K562 (cell line): ENCODE data around the gene ABHD10. TPM values are rescaled to one million over a fixed set of nuclear protein-coding genes. Genes with fewer than 3 reads are reported as not detected.

Experiments
- HMGXB4 ChIP-seq: sonication (generic); formaldehyde crosslinking; IDR thresholded peaks from 2 replicates; pipeline ENCODE4 v1.8.1; 2023; ENCODE audit warnings: mild to moderate bottlenecking, missing genetic modification reagents
- IRF9 ChIP-seq: fragments of 450-650 bp; IDR thresholded peaks from 2 replicates; pipeline ENCODE4 v1.6.1; 2016; ENCODE audit warnings: missing biosample characterization, missing genetic modification characterization
- MGA ChIP-seq: fragments of 450-650 bp; IDR thresholded peaks from 2 replicates; pipeline ENCODE4 v1.6.1; 2016; ENCODE audit warnings: mild to moderate bottlenecking, moderate library complexity
- ZNF224 ChIP-seq: sonication (generic); formaldehyde crosslinking; IDR thresholded peaks from 2 replicates; pipeline ENCODE4 v1.8.0; 2022; ENCODE audit warnings: mild to moderate bottlenecking, missing genetic modification reagents
- ZNF436 ChIP-seq: fragments of 250-450, 450-650 bp; sonication (Bioruptor Pico); formaldehyde crosslinking; IDR thresholded peaks from 2 replicates; pipeline ENCODE4 v1.7.0; 2020; ENCODE audit warnings: mild to moderate bottlenecking
- polyA plus RNA-seq, 8 experiments: library from polyadenylated mRNA; depleted of rRNA in 4 of 8; stranded (reverse) in 5 of 8; unstranded in 3 of 8; fragments of >200 nt; fragmentation: Nextera tagmentation in 2 of 8; fragmentation: Illumina TruSeq in 1 of 8; extraction: Ambion mirVana in 2 of 8; extraction: Trizol in 1 of 8; gene quantifications; 2 replicates each; pipeline versions ENCODE4 v1.2.1 to v1.2.3, GENCODE V29; 2011 to 2014; ENCODE audit warnings: inconsistent platforms in 1 of 8, missing spikeins in 1 of 8
- total RNA-seq, 7 experiments: library from RNA; depleted of rRNA in 6 of 7; stranded (reverse); fragments of >200 nt in 6 of 7; fragmentation: Illumina TruSeq in 2 of 7; extraction: Trizol in 2 of 7; gene quantifications; 2 replicates each; pipeline versions ENCODE4 v1.2.1 to v1.2.3, GENCODE V29; 2011 to 2021; ENCODE audit warnings: low replicate concordance in 1 of 7

The ABHD10 gene
- total and polyA plus RNA-seq, 9 of the 15 experiments (the other 6 are each of a cell fraction or from before 2014, with no cell fraction given): 6.1 to 29.5 (median 11.5) TPM

DNA sequence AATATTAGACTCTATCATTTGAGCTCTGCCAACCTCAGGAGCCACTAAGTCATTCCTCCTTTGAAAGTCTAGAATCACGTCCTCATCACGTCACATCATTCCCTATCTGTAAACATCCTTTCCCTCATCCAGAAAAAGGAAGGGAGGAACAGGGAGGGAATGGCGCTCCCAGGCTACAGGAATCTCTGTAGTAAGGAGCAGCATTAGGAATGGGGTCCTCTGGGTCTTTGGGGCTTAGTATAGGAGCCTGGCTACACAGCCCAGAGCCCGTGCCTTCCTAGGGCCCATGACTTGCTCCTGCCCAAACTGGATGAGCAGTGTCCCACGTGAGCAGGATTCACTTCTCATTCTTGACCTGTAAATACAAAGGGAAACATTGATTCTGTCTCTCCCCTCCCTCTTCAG lies 21.5 kb downstream of the ABHD10 start (continued):
- TF ChIP-seq MGA (no peak), ZNF436 (no peak), HMGXB4 (CRISPR knock-in tag) (no peak), ZNF224 (CRISPR knock-in tag) (no peak), IRF9 (no peak)
